GM10266 (cell line): Measurements from ENCODE around the gene PPP1R2C.

Experiments
- DNase-seq: peaks from one replicate; pipeline ENCODE4 v3.0.0; 2012; ENCODE audit errors: extremely low spot score
- TF ChIP-seq, protein P1 (sequence below): IDR thresholded peaks from 2 replicates; pipeline ENCODE4 v1.5.1; 2012; ENCODE audit warnings: mild to moderate bottlenecking, low read depth; ENCODE audit not compliant: control insufficient read depth, insufficient read depth; ENCODE audit errors: missing control alignments

Gene PPP1R2C

DNA sequence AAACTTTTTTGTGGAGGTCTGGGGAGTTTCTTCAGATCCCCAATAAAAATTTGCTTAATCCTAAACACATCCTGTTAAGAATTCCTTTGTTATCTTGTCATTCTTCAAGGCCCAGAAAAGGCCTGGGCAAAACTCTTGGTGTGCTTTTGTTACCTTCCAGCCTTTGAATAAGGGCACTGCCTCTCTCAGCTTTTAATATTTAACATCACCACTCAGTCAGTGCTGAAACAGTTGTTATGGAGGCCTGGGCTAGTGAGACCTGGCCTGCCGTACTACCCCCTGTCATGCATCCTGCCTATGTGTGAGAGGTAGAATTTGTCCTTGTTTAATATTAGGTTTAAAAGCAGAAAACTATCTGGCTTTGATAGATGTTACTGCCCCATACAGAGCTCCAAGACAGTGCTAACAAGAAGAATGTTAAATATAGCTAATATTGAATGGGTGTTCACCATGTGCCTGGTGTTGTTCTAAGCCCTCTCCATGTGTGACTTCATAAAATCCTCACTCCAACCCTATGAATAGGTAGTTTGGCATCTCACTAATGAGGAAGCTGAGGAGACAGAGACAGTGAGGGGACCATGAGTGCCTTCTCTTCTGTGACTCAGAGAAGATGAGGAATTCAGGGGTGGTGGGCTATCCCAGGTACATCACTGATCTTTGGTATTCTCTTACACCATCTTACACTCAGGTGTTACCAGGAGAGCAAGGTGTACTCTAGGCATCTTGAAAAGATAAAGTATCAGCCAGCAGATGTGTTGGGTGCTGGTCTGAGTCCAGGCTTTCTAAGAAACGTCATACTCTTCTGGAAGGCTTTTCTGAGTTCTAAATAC, 6.2 kb downstream of the PPP1R2C start:
- TF ChIP-seq, protein P1, sequence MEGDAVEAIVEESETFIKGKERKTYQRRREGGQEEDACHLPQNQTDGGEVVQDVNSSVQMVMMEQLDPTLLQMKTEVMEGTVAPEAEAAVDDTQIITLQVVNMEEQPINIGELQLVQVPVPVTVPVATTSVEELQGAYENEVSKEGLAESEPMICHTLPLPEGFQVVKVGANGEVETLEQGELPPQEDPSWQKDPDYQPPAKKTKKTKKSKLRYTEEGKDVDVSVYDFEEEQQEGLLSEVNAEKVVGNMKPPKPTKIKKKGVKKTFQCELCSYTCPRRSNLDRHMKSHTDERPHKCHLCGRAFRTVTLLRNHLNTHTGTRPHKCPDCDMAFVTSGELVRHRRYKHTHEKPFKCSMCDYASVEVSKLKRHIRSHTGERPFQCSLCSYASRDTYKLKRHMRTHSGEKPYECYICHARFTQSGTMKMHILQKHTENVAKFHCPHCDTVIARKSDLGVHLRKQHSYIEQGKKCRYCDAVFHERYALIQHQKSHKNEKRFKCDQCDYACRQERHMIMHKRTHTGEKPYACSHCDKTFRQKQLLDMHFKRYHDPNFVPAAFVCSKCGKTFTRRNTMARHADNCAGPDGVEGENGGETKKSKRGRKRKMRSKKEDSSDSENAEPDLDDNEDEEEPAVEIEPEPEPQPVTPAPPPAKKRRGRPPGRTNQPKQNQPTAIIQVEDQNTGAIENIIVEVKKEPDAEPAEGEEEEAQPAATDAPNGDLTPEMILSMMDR, result no peak
- no peak for DNase-seq

GRCh38 chrX:42770566-42770965, 7.4 kb downstream of the PPP1R2C start:
- DNase-seq, result no peak
- TF ChIP-seq, protein P1, result no peak

DNA sequence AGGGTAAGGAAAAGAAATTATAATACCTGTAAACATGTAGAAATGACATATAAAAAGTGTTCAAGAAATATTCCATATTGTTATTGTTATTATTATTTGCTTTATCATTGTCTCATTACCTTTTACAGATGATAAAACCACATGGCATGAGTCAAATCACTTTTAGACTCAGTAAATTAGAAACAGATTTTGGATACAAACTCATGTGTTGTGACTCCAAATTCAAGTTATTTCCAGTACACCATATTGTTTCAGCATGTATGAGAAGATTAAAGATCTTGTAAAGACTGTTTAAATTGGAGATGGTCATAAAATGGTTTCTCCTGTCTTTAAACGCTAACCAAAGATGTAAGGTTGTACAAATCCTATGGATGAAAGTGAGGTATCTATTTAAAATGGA, 18.1 kb downstream of the PPP1R2C start:
- DNase-seq, result no peak

DNA sequence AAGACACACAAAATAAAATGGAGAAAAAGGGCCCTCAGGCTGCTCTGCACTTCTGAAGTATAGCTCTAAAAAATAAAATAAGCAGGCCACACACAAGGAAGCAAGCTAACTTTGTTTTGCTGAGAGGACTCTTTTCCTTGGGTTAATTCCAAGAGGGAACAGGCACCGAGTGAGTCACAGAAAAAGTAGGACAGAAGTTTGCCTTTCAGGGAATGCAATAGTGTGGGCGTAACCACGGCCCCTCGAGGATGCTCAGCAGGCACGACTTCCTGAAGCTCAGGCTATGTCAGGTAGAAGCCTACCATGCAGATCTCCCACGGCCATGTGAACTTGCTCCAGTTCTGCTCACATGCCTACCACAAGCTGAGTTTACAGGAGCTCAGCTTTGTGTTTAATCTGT, 22.1 kb downstream of the PPP1R2C start:
- TF ChIP-seq, protein P1, result no peak

More for the DNA sequence above, 18.1 kb downstream of the PPP1R2C start:
- TF ChIP-seq, protein P1, result no peak

DNA sequence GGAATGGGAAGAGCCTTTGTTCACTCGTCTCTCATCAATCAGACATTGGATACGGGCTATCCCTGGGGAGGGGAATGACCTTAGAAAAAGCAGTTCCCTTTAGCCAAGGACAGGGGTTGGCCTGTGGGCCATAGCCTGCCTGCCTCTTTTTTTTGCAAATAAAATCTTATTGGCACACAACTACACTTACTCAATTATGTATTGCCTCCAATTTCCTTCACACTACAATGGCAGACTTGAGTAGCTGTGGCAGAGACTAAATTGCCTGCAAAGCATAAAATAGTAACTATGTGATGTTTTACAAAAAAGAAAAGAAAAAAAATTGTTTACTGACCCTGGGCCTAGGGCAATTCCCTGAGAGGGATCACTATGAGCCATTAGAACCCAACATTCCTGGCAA, 23.4 kb downstream of the PPP1R2C start:
- TF ChIP-seq, protein P1, result no peak
- DNase-seq, result no peak

More for the DNA sequence above, 22.1 kb downstream of the PPP1R2C start:
- no peak for DNase-seq

DNA sequence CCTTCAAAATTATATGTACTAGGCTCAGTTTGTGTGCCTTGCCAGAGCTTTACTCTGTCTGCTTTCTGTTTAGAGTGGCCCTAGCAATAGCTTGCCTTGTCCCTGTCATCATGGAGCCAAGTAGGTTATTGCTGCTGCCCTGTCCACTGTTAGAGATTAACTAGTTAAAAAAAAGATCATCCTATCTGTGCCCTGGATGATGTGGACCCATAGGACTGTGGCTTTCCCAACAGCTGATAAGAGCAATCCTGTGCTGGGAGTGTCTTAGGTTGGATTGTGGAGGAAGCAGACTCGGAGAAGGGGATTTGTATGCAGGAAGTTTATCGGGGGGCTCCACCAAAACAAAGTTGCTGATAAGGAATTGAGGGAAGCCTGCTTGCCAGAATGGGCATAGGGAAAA, 23.8 kb downstream of the PPP1R2C start:
- TF ChIP-seq, protein P1, result no peak
- no peak for DNase-seq

- no peak for DNase-seq
- TF ChIP-seq, protein P1, result no peak
These were observed 25.2 kb downstream of the PPP1R2C start for GRCh38 chrX:42752730-42753129.
